Amniotic epithelial cell (primary cell): ENCODE measurements around the gene RGS6.
A peak's percentile ranks its signal among the peaks of the same experiment; 100 is the strongest.
"Not testable (repeated sequence)": the region's sequence is repeated elsewhere in the genome, so short reads cannot be mapped to it uniquely, and the experiment has no call there.

ENCODE experiments used
- DNase-seq: peaks from one replicate; pipeline ENCODE4 v3.0.0-alpha.2; 2010; ENCODE audit warnings: low read depth

RGS6 gene

GRCh38 chr14:72451054-72451972 is 519.1 kb downstream of the RGS6 start:
- peak; percentile 48 for DNase-seq

GRCh38 chr14:72452774-72453173 is 520.5 kb downstream of the RGS6 start:
- DNase-seq, result no peak

GRCh38 chr14:72454388-72455160 is 522.3 kb downstream of the RGS6 start:
- DNase-seq, result no peak

GRCh38 chr14:72457641-72458040 is 525.4 kb downstream of the RGS6 start:
- DNase-seq, result peak; percentile 81

GRCh38 chr14:72462056-72462455 is 529.8 kb downstream of the RGS6 start:
- DNase-seq, result no peak

- DNase-seq, result peak; percentile 2
Measured at GRCh38 chr14:72463291-72463866, 531.1 kb downstream of the RGS6 start.

GRCh38 chr14:72464226-72464625 is 532.0 kb downstream of the RGS6 start:
- DNase-seq, result no peak

GRCh38 chr14:72466325-72466724 is 534.1 kb downstream of the RGS6 start:
- no peak for DNase-seq

GRCh38 chr14:72471346-72471745 is 539.1 kb downstream of the RGS6 start:
- no peak for DNase-seq

- DNase-seq, result no peak
Measured at GRCh38 chr14:72472845-72473244, 540.6 kb downstream of the RGS6 start.

GRCh38 chr14:72476657-72477499 is 544.6 kb downstream of the RGS6 start:
- peak; percentile 59 for DNase-seq

- DNase-seq, result not testable (repeated sequence)
Measured at GRCh38 chr14:72477578-72477977, 545.3 kb downstream of the RGS6 start.

GRCh38 chr14:72478471-72478893 is 546.3 kb downstream of the RGS6 start:
- DNase-seq, result no peak

GRCh38 chr14:72479461-72479931 is 547.3 kb downstream of the RGS6 start:
- no peak for DNase-seq

GRCh38 chr14:72480464-72481243 is 548.4 kb downstream of the RGS6 start:
- no peak for DNase-seq

- DNase-seq, result no peak
Measured at GRCh38 chr14:72483311-72483710, 551.1 kb downstream of the RGS6 start.

- no peak for DNase-seq
Measured at GRCh38 chr14:72485695-72486094, 553.5 kb downstream of the RGS6 start.

GRCh38 chr14:72488514-72488913 is 556.3 kb downstream of the RGS6 start:
- no peak for DNase-seq

GRCh38 chr14:72492196-72492595 is 560.0 kb downstream of the RGS6 start:
- DNase-seq, result no peak

- DNase-seq, result no peak
Measured at GRCh38 chr14:72495668-72496067, 563.4 kb downstream of the RGS6 start.

- no peak for DNase-seq
Measured at GRCh38 chr14:72498646-72499045, 566.4 kb downstream of the RGS6 start.
